ENCODE results near the gene ITGB3BP. TPM values are rescaled to one million over a fixed set of nuclear protein-coding genes. Genes with fewer than 3 reads are reported as not detected.

Gene ITGB3BP
- total RNA-seq, 1 donor from 2014 or later, result 110 TPM

DNA sequence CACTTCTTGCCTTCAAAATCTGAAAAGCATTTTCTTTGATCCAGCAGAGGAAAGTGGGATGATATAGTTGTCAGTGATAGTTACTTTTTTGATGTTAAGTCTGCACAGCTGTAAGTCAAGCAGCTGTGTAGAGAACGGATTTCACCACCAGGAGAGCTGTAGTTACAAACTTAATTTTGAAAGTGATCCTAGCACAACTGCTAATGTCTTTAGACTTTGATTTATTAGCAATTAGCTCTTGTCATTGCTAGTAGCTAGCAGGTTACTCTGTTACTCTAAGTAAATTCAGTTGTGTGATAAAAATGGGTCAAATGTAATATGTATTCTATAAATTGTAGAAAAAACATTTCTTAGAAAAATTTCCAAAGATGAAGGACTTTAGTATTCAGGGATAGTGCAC, 109.6 kb downstream of the ITGB3BP start:
- DNase-seq (ENCODE audit: low spot score), result no peak
- no peaks in the 10 kb centered on the region for H3K9me3 Mint-ChIP-seq
- Histone ChIP-seq H3K9me3 (ENCODE audit: low read depth) (no peaks in the 10 kb centered on the region), H3F3A (ENCODE audit: low read depth) (peaks cover 8% of the 10 kb centered on the region), H3K79me2 (ENCODE audit: low read depth) (no peaks in the 10 kb centered on the region), H3K36me3 (no peaks in the 10 kb centered on the region), H2AFZ (replicated peaks) (no peak overlapping the region), H3K4me1 (peaks cover 7% of the 10 kb centered on the region), H4K20me1 (ENCODE audit: low read depth) (no peaks in the 10 kb centered on the region), H3K27ac (no peak overlapping the region), H3K9ac (no peak overlapping the region), H3K4me2 (no peak overlapping the region), H3K4me3 (no peak overlapping the region), H3K27me3 (no peaks in the 10 kb centered on the region)
- no peaks in the 10 kb centered on the region for H3K36me3 Mint-ChIP-seq
- no peaks in the 10 kb centered on the region for H3K4me1 Mint-ChIP-seq
- TF ChIP-seq, protein P1, sequence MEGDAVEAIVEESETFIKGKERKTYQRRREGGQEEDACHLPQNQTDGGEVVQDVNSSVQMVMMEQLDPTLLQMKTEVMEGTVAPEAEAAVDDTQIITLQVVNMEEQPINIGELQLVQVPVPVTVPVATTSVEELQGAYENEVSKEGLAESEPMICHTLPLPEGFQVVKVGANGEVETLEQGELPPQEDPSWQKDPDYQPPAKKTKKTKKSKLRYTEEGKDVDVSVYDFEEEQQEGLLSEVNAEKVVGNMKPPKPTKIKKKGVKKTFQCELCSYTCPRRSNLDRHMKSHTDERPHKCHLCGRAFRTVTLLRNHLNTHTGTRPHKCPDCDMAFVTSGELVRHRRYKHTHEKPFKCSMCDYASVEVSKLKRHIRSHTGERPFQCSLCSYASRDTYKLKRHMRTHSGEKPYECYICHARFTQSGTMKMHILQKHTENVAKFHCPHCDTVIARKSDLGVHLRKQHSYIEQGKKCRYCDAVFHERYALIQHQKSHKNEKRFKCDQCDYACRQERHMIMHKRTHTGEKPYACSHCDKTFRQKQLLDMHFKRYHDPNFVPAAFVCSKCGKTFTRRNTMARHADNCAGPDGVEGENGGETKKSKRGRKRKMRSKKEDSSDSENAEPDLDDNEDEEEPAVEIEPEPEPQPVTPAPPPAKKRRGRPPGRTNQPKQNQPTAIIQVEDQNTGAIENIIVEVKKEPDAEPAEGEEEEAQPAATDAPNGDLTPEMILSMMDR (IDR thresholded peaks at IDR 0.05), result no peak
- TF ChIP-seq EZH2phosphoT487 (IDR thresholded peaks at IDR 0.05) (no peak), EZH2 (IDR thresholded peaks at IDR 0.05) (no peak)
- H3K27ac Mint-ChIP-seq, result no peak overlapping the region
- H3K4me3 Mint-ChIP-seq, result no peak overlapping the region
- H3K27me3 Mint-ChIP-seq (ENCODE audit: insufficient read depth, low read depth), result no peaks in the 10 kb centered on the region

DNA sequence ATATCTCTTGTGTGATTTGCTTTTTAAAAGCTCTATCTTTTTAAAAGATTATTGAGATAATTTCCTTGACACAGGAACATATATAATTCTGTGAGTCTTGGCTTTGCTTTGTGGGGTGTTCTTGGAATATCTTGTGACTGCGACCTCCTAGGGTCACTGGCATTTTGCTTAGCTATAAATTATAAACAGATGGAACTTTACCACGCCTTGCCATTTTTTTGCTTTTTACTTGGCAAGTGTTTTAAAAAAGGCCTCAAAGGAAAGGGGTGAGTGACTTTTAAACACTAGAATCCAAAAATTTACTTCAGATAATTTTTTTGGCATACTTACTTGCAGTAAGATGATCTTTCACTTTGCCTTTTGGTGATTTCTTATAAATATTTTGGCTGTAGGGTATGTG, 112.0 kb downstream of the ITGB3BP start:
- no peak for TF ChIP-seq EZH2 (IDR thresholded peaks at IDR 0.05)
- TF ChIP-seq, protein P1 (IDR thresholded peaks at IDR 0.05), result no peak
- TF ChIP-seq EZH2phosphoT487 (IDR thresholded peaks at IDR 0.05), result no peak
- no peaks in the 10 kb centered on the region for H3K4me1 Mint-ChIP-seq
- H3K4me2 ChIP-seq, result no peak overlapping the region

DNA sequence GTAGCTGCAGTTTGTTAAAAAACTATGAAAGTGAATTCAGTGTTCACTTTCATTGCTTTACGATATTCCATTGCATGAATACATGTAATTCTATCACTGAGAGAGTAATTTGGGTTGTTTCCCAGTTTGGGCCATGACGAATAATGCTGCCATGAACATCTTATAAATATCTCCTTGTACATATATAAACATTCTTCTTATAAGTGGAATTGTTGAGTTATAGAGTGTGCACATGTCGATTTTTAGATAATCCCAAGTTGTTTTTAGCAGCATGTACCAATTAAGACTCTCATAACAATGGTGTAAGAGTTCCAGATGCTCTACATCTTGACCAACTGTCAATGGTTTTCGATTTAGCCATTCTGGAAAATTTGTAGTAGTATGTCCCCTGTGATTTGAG, 114.7 kb downstream of the ITGB3BP start:
- TF ChIP-seq, protein P1 (IDR thresholded peaks at IDR 0.05), result no peak
- TF ChIP-seq EZH2phosphoT487 (IDR thresholded peaks at IDR 0.05) (no peak), EZH2 (IDR thresholded peaks at IDR 0.05) (no peak)
- peaks cover 8% of the 10 kb centered on the region for H3F3A ChIP-seq (ENCODE audit: low read depth)
- no peaks in the 10 kb centered on the region for H3K27me3 ChIP-seq
- Mint-ChIP-seq H3K9me3 (no peaks in the 10 kb centered on the region), H3K4me3 (no peak overlapping the region), H3K36me3 (no peaks in the 10 kb centered on the region), H3K27ac (no peak overlapping the region), H3K4me1 (no peaks in the 10 kb centered on the region), H3K27me3 (ENCODE audit: insufficient read depth, low read depth) (no peaks in the 10 kb centered on the region)
- H3K36me3 ChIP-seq, result peaks cover 11% of the 10 kb centered on the region
- no peak overlapping the region for H2AFZ ChIP-seq (replicated peaks)
- peaks cover 7% of the 10 kb centered on the region for H3K4me1 ChIP-seq
- H3K9ac ChIP-seq, result no peak overlapping the region
- no peak overlapping the region for H3K4me2 ChIP-seq
- H3K27ac ChIP-seq, result no peak overlapping the region
- no peak for DNase-seq (ENCODE audit: low spot score)
- no peaks in the 10 kb centered on the region for H4K20me1 ChIP-seq (ENCODE audit: low read depth)
- H3K9me3 ChIP-seq (ENCODE audit: low read depth), result no peaks in the 10 kb centered on the region
- H3K79me2 ChIP-seq (ENCODE audit: low read depth), result no peaks in the 10 kb centered on the region
- H3K4me3 ChIP-seq, result no peak overlapping the region

More for the DNA sequence above, 112.0 kb downstream of the ITGB3BP start:
- H3K9me3 ChIP-seq (ENCODE audit: low read depth), result no peaks in the 10 kb centered on the region
- DNase-seq (ENCODE audit: low spot score), result no peak
- no peaks in the 10 kb centered on the region for H3K36me3 Mint-ChIP-seq
- no peak overlapping the region for H3K27ac ChIP-seq
- H3K4me3 Mint-ChIP-seq, result no peak overlapping the region
- H4K20me1 ChIP-seq (ENCODE audit: low read depth), result no peaks in the 10 kb centered on the region
- no peaks in the 10 kb centered on the region for H3K27me3 Mint-ChIP-seq (ENCODE audit: insufficient read depth, low read depth)
- peaks cover 7% of the 10 kb centered on the region for H3K4me1 ChIP-seq
- H3K9ac ChIP-seq, result no peak overlapping the region
- H3K27ac Mint-ChIP-seq, result no peak overlapping the region
- H3K4me3 ChIP-seq, result no peak overlapping the region
- H3K27me3 ChIP-seq, result no peaks in the 10 kb centered on the region
- no peaks in the 10 kb centered on the region for H3K9me3 Mint-ChIP-seq
- H2AFZ ChIP-seq (replicated peaks), result no peak overlapping the region
- H3K36me3 ChIP-seq, result no peaks in the 10 kb centered on the region
- H3F3A ChIP-seq (ENCODE audit: low read depth), result peaks cover 8% of the 10 kb centered on the region
- H3K79me2 ChIP-seq (ENCODE audit: low read depth), result no peaks in the 10 kb centered on the region
